GM19035 (cell line): ENCODE measurements around the gene DNAAF5.

Experiments
- ATAC-seq: cut with Tn5 transposase; IDR thresholded peaks from one replicate; pipeline ENCODE4 v1.9.1; 2021; ENCODE audit not compliant: unreplicated experiment

The DNAAF5 gene

GRCh38 chr7:763762-764161 is 37.3 kb downstream of the DNAAF5 start:
- ATAC-seq, result no peak

GRCh38 chr7:765383-765782 is 38.9 kb downstream of the DNAAF5 start:
- ATAC-seq, result no peak

- no peak for ATAC-seq
Observed at GRCh38 chr7:767580-767940, 41.1 kb downstream of the DNAAF5 start.

- no peak for ATAC-seq
Observed at GRCh38 chr7:767941-768731, 41.6 kb downstream of the DNAAF5 start.

- no peak for ATAC-seq
Observed at GRCh38 chr7:768881-769504, 42.5 kb downstream of the DNAAF5 start.

GRCh38 chr7:770336-770735 is 43.8 kb downstream of the DNAAF5 start:
- ATAC-seq, result no peak

GRCh38 chr7:770741-771166 is 44.3 kb downstream of the DNAAF5 start:
- ATAC-seq, result no peak

GRCh38 chr7:771234-772004 is 44.9 kb downstream of the DNAAF5 start:
- ATAC-seq, result no peak

GRCh38 chr7:772005-772294 is 45.5 kb downstream of the DNAAF5 start:
- ATAC-seq, result no peak

- ATAC-seq, result no peak
Observed at GRCh38 chr7:772392-772791, 45.9 kb downstream of the DNAAF5 start.

GRCh38 chr7:772861-773621 is 46.5 kb downstream of the DNAAF5 start:
- ATAC-seq, result no peak

GRCh38 chr7:773622-773915 is 47.1 kb downstream of the DNAAF5 start:
- no peak for ATAC-seq

- ATAC-seq, result no peak
Observed at GRCh38 chr7:774161-775109, 47.9 kb downstream of the DNAAF5 start.

GRCh38 chr7:776381-776780 is 49.9 kb downstream of the DNAAF5 start:
- ATAC-seq, result no peak

- no peak for ATAC-seq
Observed at GRCh38 chr7:776992-777727, 50.7 kb downstream of the DNAAF5 start.

- no peak for ATAC-seq
Observed at GRCh38 chr7:777728-778078, 51.2 kb downstream of the DNAAF5 start.

GRCh38 chr7:778271-778967 is 51.9 kb downstream of the DNAAF5 start:
- ATAC-seq, result no peak

- ATAC-seq, result no peak
Observed at GRCh38 chr7:778968-779451, 52.5 kb downstream of the DNAAF5 start.

- no peak for ATAC-seq
Observed at GRCh38 chr7:779480-779879, 53.0 kb downstream of the DNAAF5 start.
